ENCODE data around the gene SHC2.

The SHC2 gene

GRCh38 chr19:460877-461720, at the start of gene SHC2:
SHC2 (minus strand) TSS chr19:461033; CDS start chr19:460996, 37 bp downstream.
- DNase-seq = no peak

GRCh38 chr19:508204-509150, 47.6 kb upstream of the SHC2 start:
- no peak for DNase-seq

DNA sequence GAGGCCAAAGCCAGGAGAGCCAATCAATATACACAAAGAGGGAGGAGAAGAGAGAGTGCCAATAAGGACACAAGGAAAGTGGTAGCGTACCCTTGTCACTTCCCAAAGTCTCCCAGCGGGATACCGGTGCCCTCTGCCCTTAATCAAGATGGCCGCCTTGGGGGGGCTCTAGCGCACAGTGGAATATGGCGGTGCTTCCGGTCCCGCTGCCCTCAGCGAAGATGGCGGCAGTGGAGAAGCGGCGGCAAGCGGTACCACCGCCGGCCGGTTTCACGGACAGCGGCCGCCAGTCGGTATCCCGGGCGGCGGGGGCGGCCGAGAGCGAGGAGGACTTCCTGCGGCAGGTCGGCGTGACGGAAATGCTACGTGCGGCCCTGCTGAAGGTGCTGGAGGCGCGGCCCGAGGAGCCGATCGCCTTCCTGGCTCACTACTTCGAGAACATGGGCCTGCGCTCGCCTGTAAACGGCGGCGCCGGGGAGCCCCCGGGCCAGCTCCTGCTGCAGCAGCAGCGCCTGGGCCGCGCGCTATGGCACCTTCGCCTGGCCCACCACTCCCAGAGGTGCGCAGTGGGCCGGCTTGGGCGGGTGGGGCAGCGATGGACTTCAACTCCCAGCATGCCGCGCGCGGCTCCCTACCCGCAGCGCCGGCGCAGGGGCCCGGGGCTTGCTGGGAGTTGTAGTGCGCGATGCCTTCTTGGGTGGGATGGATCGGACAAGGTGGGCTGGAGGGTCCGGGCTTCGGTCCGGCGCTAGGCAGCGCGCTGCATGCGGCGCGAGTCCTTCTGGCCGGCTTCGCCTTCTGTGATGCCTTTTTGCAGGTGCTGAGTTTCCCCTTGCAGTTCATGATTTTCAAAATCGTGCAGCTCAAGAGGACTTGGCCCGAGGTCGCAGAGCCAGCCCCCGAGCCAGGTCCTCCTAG, 46.7 kb upstream of the SHC2 start, which contains the start of gene TPGS1:
Gene TPGS1 (plus strand): TSS at position 212 of the 918 bp plus-strand sequence. CDS start 10 bp downstream, at position 222.
- peak; percentile 86 for DNase-seq

- DNase-seq = peak; percentile 99
Observed at GRCh38 chr19:506404-507285, 45.8 kb upstream of the SHC2 start.

- DNase-seq = no peak
Observed at GRCh38 chr19:504616-505015, 43.8 kb upstream of the SHC2 start.

GRCh38 chr19:501646-502045, 40.8 kb upstream of the SHC2 start:
- no peak for DNase-seq

- DNase-seq = no peak
Observed at GRCh38 chr19:498977-499623, 38.3 kb upstream of the SHC2 start.

- DNase-seq = no peak
Observed at GRCh38 chr19:498511-498891, 37.7 kb upstream of the SHC2 start.

- no peak for DNase-seq
Observed at GRCh38 chr19:497869-498510, 37.2 kb upstream of the SHC2 start.

- DNase-seq = no peak
Observed at GRCh38 chr19:497491-497868, 36.6 kb upstream of the SHC2 start.

DNA sequence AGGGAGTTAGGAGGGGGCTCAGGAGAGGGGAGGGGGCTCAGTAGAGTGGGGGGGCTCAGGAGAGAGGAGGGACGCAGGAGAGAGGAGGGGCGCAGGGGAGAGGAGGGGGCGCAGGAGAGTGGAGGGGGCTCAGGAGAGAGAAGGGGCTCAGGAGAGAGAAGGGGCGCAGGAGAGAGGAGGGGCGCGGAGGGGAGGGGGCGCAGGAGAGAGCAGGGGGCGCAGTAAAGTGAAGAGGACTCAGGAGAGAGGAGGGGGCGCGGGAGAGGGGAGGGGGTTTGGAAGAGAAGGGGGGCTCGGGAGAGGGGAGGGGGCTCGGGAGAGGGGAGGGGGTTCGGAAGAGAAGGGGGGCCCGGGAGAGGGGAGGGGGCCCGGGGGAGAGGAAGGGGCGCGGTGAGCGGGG, 36.2 kb upstream of the SHC2 start:
- no peak for DNase-seq

DNA sequence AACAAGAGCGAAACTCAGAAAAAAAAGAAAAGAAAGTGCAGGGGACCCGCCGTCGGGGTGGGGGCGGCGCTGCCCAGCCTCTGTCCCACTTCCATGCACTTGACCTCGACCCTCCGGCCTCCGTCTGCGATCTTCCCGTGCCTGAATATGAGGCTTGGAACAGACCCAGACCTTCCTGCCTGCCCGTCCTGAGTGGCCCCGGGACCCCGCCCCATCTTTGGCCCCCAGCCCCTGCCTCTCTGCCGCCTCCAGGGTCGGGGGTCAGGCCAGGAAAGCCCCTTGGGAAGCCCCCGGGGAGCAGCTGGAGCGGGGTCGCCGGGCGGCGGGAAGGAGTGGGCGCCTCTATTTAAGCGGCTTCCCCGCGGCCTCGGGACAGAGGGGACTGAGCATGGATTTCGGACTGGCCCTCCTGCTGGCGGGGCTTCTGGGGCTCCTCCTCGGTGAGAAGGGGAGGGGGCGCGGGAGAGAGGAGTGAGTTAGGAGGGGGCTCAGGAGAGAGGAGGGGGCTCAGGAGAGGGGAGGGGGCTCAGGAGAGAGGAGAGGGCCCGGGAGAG, 35.4 kb upstream of the SHC2 start, which contains the start of gene MADCAM1:
Gene MADCAM1 (plus strand): TSS at position 375 of the 554 bp plus-strand sequence. CDS start 14 bp downstream, at position 389.
- DNase-seq = no peak

GRCh38 chr19:495402-496111, 34.7 kb upstream of the SHC2 start:
- no peak for DNase-seq

GRCh38 chr19:495081-495401, 34.2 kb upstream of the SHC2 start:
- no peak for DNase-seq

- DNase-seq = no peak
Observed at GRCh38 chr19:494171-495080, 33.6 kb upstream of the SHC2 start.

DNA sequence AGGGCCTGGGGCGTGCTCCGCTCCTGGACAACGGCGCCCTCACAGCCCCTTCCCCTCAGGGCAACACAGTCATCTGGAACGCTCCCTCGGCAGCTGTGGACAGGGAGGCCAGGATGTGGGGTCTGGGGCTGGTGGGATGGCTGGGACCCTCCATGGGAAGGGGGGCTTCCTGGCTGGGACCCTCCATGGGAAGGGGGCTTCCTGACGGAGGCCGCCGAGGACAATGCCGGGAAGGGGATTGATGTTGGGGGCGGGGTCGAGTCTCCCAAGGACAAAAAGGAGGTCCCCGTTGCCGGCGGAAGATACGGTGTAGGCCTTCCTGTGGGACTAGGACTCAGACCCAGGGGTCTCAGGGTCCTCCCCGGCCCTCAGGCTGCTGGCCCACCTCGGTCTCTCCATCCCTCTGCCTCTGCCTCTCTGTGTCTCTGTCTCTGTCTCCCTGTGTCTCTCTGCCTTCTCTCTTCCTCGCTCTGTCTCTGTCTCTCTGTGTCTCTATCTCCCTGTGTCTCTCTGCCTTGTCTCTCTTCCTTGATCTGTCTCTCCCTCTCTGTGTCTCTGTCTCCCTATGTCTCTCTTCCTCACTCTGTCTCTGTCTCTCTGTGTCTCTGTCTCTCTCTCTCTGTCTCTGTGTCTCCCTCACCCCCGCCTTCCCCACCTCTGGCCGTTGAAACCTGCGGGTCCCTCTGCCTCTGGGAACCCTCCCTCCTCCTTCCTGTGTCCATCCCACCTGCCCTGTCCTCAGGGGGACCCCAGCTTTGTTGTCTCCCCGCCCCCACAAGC, 32.7 kb upstream of the SHC2 start:
- DNase-seq = no peak

DNA sequence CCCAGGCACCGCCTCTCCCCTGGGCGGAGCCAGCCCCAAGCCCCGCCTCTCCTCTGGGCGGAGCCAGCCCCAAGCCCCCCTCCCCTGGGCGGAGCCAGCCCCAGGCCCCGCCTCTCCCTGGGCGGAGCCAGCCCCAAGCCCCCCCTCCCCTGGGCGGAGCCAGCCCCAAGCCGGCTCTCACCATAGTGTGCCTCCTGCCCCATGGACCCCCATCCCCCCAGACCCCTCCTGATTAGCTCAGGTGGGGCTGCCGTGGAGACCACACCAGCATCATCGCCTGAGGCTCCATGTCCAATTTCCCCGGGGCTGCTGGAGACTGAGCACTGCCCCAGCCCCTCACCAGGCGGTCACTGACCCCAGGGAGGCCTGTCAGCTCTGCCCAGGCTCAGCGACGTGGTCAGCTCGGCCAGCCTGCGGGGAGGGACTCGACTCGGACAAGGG, 31.3 kb upstream of the SHC2 start:
- no peak for DNase-seq
